Breast epithelium (tissue), 3 donors: ENCODE data around the gene CALN1.

Source experiments
- CTCF ChIP-seq, 3 donors: fragments of 450-650 bp; IDR thresholded peaks; one replicate each; pipeline ENCODE4 v1.5.1; 2016 to 2017; ENCODE audit warnings: antibody characterized with exemption in 3 of 3, mild to moderate bottlenecking in 3 of 3, moderate library complexity in 3 of 3
- POLR2A ChIP-seq: fragments of 450-650 bp; IDR thresholded peaks from one replicate; pipeline ENCODE4 v1.6.1; 2016; ENCODE audit warnings: antibody characterized with exemption, mild to moderate bottlenecking, moderate library complexity
- POLR2AphosphoS5 ChIP-seq, 3 donors: sonication (generic); formaldehyde crosslinking; IDR thresholded peaks; one replicate each; pipeline ENCODE4 v1.6.1; 2017; ENCODE audit warnings: antibody characterized with exemption in 3 of 3

- TF ChIP-seq POLR2A, result no peak
- no peak for TF ChIP-seq CTCF (IDR thresholded peaks at IDR 0.05)
- no peak for TF ChIP-seq POLR2AphosphoS5 (IDR thresholded peaks at IDR 0.05)
Measured at GRCh38 chr7:72406820-72407403, 5.2 kb downstream of the CALN1 start.
